ENCODE results near the gene WDR54.

DNA sequence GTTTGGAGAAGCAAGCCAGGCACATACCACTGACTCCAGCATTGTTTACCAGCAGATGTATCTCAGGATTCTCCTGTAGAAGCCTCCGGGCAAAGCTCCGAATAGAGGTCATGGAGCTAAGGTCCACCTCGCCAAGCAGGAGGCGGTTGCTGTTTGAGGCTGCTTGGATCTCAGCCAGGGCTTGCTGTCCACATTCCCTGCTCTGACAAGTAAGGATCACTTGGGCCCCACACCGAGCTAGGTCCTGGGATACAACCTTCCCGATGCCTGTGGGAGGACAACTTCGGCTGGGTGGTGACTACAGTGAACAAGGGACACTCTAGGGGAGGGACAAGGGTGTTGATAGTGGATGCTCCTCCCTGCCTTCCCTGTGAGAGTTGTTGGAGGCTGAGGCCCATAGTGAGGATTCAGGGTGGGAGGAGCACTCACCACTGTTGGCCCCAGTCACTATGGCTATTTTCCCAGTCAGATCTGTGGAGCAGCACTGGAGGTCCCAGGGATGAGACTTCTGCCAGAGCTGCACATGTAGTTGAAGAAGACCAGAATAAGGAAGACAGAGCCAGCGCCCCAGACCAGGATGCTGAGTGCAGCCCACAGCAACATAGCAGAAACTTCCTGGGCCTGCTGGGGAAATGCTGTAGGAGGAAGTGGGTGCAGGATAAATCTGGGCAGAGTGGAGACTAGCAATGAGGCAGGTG, 8.4 kb upstream of the WDR54 start:
- no peak for TF ChIP-seq ZNF274 (IDR thresholded peaks at IDR 0.05; ENCODE audit: low read length)
- no peak for TF ChIP-seq ZNF274 (tag by site-specific recombination; IDR thresholded peaks at IDR 0.05; ENCODE audit: borderline replicate concordance)
- no peak for TF ChIP-seq KLF16 (tag by site-specific recombination; IDR thresholded peaks at IDR 0.05)
- TF ChIP-seq, protein P1, sequence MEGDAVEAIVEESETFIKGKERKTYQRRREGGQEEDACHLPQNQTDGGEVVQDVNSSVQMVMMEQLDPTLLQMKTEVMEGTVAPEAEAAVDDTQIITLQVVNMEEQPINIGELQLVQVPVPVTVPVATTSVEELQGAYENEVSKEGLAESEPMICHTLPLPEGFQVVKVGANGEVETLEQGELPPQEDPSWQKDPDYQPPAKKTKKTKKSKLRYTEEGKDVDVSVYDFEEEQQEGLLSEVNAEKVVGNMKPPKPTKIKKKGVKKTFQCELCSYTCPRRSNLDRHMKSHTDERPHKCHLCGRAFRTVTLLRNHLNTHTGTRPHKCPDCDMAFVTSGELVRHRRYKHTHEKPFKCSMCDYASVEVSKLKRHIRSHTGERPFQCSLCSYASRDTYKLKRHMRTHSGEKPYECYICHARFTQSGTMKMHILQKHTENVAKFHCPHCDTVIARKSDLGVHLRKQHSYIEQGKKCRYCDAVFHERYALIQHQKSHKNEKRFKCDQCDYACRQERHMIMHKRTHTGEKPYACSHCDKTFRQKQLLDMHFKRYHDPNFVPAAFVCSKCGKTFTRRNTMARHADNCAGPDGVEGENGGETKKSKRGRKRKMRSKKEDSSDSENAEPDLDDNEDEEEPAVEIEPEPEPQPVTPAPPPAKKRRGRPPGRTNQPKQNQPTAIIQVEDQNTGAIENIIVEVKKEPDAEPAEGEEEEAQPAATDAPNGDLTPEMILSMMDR (tag by site-specific recombination; IDR thresholded peaks at IDR 0.05) = no peak
